GM19467 (cell line): Measurements from ENCODE around the gene PIGV.
"Not testable (repeated sequence)": the region's sequence is repeated elsewhere in the genome, so short reads cannot be mapped to it uniquely, and the experiment has no call there.

Experiments
- ATAC-seq: cut with Tn5 transposase; IDR thresholded peaks from one replicate; pipeline ENCODE4 v1.9.1; 2021; ENCODE audit warnings: mild to moderate bottlenecking, moderate library complexity; ENCODE audit not compliant: unreplicated experiment

Gene PIGV

DNA sequence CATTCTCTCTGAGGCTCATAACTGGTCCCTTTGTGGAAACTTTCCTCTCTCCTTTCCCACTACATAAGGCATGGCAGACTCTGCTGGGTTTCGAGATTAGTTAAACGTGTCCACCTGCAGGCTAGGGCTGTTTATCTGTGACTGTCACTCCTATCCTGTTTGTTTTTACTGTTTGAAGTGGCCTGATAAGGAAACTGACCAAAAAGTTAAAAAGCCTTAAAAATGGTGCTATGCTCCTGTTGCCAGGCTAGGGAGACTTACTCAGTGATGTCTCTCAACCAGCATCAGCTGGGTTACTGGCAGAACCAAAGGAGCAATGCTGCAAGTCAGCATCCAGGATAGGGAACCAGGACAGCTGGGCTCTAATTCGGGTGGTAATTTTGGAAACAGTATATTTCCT, 3.9 kb downstream of the PIGV start:
- ATAC-seq: no peak

DNA sequence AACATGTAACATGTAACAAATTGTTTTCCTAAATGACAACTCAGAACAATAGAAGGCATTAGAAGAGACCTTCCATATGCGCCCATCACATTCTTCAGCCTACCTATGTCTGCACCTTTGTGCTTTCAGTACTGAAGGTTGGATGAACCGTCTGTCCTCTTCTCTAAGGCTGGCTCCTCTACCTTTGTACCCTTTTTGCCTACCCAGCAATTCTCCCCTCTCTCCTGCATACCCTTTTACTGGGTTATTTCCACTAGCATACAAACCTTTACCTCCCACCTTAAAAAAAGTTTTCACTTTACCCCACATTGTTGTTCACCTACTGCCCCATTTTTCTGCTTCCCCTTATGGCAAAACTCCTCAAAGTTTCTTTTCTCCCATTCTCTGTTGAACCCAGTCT, 5.2 kb downstream of the PIGV start:
- ATAC-seq: no peak

DNA sequence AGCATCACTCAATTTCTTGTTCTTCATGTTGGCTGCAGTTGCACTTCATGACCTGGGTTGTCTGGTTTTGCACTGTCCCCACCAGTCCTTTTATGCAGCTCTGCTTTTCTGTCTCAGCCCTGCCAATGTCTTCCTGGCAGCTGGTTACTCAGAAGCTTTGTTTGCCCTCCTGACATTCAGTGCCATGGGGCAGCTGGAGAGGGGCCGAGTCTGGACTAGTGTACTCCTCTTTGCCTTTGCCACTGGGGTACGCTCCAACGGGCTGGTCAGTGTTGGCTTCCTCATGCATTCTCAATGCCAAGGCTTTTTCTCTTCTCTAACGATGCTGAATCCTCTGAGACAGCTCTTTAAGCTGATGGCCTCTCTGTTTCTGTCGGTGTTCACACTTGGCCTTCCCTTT, 6.6 kb downstream of the PIGV start:
- no peak for ATAC-seq

DNA sequence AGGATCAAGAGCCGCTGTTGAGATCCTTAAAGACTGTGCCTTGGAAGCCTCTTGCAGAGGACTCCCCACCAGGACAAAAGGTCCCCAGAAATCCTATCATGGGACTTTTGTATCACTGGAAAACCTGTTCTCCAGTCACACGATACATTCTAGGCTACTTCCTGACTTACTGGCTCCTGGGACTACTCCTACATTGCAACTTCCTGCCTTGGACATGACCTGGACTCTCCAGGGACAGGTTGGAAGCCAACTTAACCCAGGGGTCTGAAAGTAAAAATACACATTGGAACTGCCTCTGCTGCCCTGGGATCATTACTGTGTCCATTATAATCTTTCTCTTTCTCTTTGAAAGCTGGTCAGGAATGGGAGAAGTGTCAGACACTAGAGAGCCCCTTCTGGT, 9.9 kb downstream of the PIGV start:
- ATAC-seq: no peak

DNA sequence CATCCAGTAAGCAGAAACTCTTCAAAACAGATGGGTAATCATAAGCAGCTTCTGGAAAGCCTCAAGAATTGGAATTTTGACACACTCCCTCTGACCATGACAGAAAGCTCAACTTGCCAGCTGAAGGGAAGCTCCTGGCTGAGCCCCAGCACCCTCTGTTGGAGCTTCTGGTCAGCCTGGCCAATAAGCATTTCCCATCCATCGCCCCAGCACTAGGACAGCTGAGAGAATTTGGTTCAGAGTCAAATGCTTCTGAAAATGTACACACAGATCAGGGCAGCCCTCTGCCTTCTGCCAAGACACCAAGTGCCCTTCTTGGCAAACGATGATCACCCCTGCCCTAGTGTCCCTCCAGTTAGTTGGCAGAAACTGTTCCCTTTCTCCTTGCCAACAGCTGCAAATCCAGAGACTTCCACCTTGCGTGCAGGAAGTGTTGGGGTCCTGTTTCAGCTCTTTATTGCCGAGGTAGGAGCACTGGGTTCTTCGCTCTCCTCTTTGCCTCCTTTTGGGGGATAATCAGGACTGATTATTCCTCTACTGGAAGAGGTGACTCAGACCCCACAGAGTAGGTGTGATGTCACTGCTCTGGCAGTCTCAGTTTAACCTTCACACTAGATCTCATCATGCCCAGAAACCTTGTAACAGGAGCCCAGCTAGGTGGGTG, 11.9 kb downstream of the PIGV start:
- no peak for ATAC-seq

DNA sequence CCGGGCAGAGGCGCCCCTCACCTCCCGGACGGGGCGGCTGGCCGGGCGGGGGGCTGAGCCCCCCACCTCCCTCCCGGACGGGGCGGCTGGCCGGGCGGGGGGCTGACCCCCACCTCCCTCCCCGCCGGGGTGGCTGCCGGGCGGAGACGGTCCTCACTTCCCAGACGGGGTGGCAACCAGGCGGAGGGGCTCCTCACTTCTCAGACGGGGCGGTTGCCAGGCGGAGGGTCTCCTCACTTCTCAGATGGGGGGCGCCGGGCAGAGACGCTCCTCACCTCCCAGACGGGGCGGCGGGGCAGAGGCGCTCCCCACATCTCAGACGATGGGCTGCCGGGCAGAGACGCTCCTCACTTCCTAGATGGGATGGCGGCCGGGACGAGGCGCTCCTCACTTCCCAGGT, 16.2 kb downstream of the PIGV start:
- not testable (repeated sequence) for ATAC-seq

DNA sequence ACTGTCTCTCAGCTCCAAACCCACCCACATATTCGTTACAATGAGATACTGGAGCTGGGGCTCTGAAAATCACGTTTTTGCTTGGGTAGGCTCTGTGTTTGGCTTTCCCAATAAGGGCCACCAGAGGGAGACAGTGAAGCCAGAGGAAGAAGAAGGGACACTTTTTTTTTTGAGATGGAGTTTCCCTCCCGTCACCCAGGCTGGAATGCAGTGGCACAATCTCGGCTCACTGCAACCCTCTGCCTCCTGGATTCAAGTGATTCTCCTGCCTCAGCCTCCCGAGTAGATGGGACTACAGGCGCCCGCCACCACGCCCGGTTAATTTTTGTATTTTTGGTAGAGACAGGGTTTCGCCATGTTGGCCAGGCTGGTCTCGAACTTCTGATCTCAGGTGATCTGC, 22.4 kb downstream of the PIGV start:
- not testable (repeated sequence) for ATAC-seq

DNA sequence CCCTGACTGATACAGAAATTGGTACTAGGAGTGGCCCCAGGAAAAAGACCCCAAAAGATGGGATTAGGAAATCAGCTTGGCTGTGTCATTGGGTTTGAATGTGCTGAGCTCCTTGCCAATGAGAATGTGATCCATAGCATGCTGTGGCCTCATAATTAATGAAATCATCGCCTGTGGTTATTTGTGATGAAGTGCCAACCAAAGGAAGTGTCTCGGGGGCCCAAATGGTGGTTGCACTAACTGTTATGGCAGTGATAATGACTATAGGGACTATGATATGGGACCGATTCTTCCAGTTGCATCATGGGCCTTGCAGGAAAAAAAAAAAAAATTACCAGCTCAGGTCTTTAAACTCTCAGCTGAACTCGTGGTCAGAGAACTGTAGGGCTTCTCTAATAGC, 23.3 kb downstream of the PIGV start:
- ATAC-seq: no peak

DNA sequence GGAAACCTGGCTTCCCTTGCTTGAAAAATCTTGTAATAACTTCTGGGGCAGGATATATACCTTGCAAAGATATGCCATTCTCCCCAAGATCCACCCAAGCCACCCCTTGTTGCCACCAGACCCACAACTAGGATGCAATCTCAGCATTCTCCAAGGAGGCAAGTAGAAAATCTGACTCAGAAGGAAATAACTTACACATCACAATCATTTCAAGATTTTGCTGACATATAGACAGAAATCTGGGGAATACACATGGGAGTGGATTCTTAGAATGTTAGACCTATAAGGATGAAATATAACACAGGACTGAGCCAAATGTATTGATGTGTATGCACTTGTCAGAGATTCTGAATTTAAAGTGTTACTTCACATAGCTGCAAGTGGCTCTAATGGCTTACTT, 24.0 kb downstream of the PIGV start:
- no peak for ATAC-seq

DNA sequence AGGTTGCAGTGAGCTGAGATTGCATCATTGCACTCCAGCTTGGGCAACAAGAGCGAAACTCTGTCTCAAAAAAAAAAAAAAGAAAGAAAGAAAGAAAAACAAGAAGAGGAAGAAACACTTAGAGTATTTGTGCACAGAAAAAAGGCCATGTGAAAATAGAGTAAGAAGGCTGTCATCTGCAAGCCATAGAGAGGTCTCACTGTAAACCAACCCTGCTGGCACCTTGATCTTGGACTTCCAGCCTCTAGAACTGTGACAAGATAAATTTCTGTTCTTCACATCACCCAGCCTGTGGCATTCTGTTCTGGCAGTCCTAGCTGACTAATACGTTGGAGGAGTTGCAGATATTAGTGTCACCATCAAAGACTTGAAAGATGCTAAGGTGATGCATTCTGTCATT, 26.6 kb downstream of the PIGV start:
- no peak for ATAC-seq

DNA sequence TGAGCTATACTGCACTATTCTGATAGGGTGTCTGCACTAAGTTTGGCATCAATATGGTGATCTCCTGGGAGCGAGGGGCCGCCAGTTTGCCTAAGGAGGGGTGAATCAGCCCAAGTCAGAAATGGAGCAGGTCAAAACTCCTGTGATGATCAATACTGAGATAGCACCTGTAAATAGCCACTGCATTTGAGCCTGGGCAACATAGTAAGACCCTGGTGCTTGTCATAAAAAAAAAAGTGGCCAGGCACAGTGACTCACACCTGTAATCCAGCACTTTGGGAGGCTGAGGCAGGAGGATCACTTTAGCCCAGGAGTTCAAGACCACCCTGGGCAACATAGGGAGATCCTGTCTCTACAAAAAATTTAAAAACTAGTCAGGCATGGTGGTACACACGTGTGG, 27.1 kb downstream of the PIGV start:
- no peak for ATAC-seq

DNA sequence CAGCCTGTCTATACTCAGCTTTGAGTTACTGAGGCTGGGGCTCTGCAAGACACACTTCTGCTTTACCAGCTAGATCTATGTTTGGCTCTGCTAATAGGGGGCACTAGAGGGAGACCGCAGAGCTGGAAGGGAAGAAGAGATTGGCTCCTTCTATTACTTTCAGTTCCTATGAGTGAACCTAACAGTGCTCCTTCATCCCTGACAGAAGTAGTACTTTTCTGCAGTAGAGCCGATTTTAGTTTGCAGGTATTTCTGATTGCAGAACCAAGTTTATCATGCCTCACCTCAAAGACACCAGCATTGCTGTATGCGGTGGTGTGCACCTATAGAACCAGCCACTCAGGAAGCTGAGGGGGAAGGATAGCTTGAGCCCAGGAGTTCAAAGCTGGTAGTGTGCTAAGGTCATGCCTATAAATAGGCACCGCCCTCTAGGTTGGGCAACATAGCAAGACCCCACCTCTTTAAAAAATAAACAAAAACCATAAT, 33.1 kb downstream of the PIGV start:
- ATAC-seq: peak; percentile 79

DNA sequence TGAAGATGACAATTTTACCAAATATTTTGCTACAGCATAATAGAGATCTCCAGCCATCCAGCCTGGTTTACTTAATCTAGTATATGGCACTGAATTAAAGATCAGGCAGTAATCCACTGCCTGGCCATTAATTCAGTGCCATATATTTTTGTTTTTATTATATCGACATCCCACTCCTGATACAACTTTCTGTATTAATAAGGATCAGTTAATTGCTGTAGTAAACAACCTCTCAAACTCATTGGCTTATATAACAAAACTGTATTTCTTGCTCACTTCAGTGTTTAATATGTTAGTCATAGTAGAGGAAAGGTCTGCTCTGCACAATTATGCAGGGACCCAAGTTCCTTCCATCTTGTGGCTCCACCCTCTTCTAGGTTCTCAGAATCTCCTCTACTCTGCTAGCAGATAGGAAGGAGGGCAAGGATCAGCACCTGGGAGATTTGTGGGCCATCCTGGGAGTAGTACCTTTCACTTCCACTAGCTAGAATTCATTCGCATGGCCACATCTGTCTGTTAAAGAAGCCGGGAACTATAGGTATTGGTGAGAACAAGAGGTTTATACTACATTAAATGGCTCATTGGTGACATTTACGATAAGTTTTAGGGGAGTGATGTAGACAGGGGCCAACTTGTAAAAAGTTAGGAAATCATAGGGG, 35.1 kb downstream of the PIGV start:
- no peak for ATAC-seq

DNA sequence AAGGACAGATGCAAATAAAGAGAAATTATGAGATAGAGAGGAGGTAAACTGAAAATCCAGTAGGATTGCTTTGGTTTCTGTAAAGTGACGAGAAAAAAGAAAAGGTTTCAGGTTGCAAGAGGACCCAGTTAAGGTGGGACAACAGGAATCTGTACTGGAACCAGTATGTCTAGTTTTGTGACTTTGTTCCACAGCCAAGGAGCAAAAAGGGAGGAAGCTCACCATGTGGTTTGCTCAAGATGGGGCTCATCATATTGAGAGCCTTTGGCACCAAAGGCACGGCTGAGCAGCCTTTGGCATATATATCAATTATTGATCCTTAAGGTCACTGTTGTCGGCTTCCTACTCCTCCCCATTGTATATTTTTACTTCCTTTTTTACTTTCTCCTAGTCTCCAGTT, 37.0 kb downstream of the PIGV start:
- no peak for ATAC-seq

DNA sequence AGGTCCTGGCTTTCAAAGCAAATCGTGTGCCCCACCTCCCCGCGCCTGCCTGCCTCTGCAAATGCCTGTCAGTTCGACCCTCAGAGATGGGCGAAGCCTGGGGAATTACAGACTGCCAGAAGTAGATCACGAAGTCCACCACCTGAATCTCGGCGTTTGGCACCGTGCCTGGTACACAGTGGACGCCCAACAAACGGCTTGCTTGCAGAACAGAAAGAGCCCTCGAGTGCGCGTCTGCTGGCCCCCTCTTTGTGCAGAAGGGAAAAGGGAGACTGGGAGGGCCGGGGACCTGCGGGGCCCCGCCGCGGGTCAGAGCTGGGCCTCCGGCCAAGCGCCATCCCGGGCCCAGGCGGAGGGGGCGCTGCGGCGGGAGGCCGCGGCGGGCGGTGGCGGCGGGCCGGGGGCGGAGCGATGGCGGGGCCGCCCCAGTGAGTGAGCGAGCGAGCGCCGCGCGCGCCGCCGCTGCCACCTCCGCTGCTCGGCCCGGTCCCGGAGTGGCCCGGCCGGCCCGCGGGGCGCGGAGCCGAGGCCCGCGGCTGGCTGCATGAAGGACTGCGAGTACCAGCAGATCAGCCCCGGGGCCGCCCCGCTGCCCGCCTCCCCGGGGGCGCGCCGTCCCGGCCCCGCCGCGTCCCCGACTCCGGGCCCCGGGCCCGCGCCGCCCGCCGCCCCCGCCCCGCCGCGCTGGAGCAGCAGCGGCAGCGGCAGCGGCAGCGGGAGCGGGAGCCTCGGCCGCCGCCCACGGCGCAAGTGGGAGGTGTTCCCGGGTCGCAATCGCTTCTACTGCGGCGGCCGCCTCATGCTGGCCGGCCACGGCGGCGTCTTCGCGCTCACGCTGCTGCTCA, 38.7 kb downstream of the PIGV start, which contains the start of gene ZDHHC18:
TSS of gene ZDHHC18 (plus strand) at position 428 of the 845 bp plus-strand sequence. CDS start at position 545, 117 bp downstream.
- ATAC-seq: peak; percentile 70

DNA sequence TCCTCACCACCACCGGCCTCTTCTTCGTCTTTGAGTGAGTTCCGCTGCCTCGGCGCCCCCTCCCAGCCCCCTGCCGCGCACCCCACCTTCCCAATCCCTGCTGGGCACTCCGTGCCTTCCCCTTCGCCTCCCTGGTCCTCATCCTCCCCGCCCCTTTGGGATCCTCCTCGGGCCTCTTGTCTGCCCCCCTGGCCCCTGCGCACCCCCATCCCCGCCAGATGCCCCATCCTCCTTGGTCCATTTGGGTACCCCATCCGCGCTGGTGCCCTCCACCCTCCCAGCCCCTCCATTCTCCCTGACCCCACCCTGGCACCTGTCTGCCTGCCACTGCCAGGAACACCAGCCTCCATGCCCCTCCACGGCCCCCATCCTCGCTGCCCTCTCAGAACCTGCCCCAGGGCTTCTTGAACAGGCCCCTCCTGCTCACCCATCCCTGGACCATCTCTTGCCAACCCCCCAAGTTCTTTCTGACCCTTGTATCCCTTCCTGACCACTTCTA, 39.4 kb downstream of the PIGV start:
- no peak for ATAC-seq

DNA sequence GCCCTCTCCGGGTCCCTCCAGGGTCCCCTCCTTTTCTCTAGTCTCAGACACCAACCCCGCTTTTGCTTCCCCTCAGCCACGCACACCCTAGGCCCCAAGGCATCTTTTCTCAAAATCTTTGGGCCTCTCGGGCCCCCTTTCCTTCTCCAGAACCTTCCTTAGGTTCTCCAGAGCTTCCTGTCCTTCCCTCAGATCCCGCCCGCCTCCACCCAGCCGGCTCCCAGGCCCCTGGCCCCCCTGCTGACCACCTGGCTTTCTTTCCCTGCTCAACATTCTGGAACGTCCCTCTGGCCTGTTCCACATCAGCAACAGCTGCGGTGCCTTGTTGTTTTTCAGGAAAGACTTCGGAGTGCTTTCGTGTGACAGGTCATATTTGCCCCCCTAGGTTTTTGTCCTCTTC, 39.9 kb downstream of the PIGV start:
- ATAC-seq: no peak

DNA sequence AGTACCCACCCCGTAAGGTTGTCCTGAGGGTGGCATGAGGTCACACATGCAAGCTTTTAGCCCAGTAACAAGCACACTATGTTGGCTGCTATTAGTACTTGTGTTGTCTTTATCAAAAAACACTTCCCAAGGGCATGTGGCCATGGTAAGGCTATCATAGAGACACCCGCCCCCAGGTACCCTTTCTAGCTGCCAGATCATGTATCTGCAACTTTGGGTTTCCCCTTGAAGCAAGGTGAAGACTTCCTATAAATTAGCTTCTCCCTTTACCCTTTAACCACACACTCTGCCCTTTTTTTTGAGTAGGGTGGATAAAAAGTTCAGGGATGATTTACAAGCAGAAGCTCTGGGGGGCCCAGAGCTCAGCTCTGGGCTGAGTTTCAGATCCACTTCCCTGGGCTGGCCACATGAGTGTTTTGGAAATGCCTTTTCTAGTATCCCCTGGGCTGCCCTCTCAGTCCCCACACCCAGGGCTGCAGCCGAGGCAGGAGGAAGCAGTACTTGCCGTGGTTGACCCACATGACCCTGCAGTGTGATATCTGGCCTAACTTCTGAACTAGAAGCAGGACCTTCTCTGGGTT, 40.8 kb downstream of the PIGV start:
- no peak for ATAC-seq

DNA sequence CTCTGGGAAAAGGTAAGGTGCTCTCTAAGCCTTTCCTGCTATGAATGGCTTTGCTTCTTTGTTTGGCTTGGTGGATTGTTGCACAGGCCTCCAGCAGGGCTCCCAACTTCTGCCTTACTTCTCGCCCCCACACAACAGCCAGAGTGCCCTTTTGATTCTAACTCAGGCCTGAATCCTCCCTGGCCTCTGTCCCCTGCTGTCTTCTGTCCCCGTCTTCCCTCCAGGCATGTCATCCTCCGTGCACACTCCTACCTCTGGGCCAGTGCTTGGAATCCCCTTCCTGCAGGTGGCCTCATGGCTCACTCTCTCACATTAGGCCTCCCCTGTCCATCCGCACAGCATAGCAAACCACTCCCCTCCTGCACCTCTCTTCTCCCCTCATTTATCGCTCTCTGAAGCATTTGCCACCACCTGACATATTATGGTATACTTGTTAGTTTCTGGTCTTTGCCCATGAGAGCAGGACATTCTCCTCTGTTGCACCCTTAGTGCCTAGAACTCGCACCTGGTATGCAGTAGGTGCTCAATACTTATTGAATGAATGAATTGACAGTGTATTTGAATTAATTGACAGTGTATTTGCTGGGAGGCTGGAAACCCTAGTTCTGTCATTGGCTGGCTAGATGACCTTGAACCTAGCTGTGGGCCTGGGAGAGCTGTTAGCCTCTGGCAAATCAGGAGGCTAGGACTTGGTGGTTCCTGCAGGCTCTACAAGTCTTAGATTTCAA, 41.6 kb downstream of the PIGV start:
- no peak for ATAC-seq

DNA sequence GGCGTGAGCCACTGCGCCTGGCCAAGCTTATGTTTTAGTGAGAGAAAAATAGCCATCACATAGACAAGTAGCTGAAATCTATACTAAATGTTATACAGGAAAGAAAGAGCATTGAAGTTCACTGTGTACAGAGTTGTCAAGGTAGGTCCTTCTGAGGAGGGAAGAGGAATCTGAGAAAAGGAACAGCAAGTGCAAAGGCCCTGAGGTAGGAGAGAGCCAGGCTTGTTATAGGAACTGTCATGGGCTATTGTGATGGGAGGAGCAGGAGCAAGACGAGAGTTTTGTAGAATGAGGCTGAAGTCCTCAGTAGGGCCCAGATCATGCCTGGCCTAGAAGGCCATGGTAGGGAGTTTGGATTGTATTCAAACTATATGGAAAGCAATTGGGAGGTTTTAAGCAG, 43.3 kb downstream of the PIGV start:
- no peak for ATAC-seq
